ENCODE data around the gene PAIP2.
A peak's percentile ranks its signal among the peaks of the same experiment; 100 is the strongest.
"Not testable (repeated sequence)": the region's sequence is repeated elsewhere in the genome, so short reads cannot be mapped to it uniquely, and the experiment has no call there.

The PAIP2 gene

GRCh38 chr5:139379626-139380449 is 38.2 kb downstream of the PAIP2 start:
- DNase-seq, result no peak

GRCh38 chr5:139381837-139382761 is 40.4 kb downstream of the PAIP2 start:
- DNase-seq, result no peak

GRCh38 chr5:139382807-139383206 is 41.2 kb downstream of the PAIP2 start:
- no peak for DNase-seq

GRCh38 chr5:139383275-139383992 is 41.8 kb downstream of the PAIP2 start, which contains the start of gene SLC23A1:
Gene SLC23A1 (minus strand): TSS chr5:139383297. CDS start chr5:139383253, 44 bp downstream.
- no peak for DNase-seq

GRCh38 chr5:139383993-139384590 is 42.4 kb downstream of the PAIP2 start:
- DNase-seq, result no peak

- no peak for DNase-seq
Measured at GRCh38 chr5:139384591-139385051, 43.0 kb downstream of the PAIP2 start.

- no peak for DNase-seq
Measured at GRCh38 chr5:139385061-139386049, 43.7 kb downstream of the PAIP2 start.

- DNase-seq, result no peak
Measured at GRCh38 chr5:139386050-139386438, 44.4 kb downstream of the PAIP2 start.

- DNase-seq, result not testable (repeated sequence)
Measured at GRCh38 chr5:139386956-139387355, 45.3 kb downstream of the PAIP2 start.

GRCh38 chr5:139387611-139388197 is 46.0 kb downstream of the PAIP2 start:
- no peak for DNase-seq

- DNase-seq, result no peak
Measured at GRCh38 chr5:139388198-139388821, 46.7 kb downstream of the PAIP2 start.

GRCh38 chr5:139389701-139390638 is 48.3 kb downstream of the PAIP2 start, which contains the start of gene MZB1:
Gene MZB1 (minus strand): TSS chr5:139389913. CDS start chr5:139389856, 57 bp downstream.
- peak; percentile 48 to 50 for DNase-seq

- DNase-seq, result no peak
Measured at GRCh38 chr5:139390639-139391569, 49.2 kb downstream of the PAIP2 start.

- no peak for DNase-seq
Measured at GRCh38 chr5:139391570-139392323, 50.1 kb downstream of the PAIP2 start.

GRCh38 chr5:139392324-139392677 is 50.6 kb downstream of the PAIP2 start:
- no peak for DNase-seq

GRCh38 chr5:139392678-139393496 is 51.2 kb downstream of the PAIP2 start:
- peak; percentile 64 to 67 for DNase-seq

All from activated CD4-positive, alpha-beta T cell treated with anti-CD3 and anti-CD28 coated beads, Interleukin-2, amount 50 U/mL, for 4 hours (primary cell).